Gastroesophageal sphincter (tissue), 3 donors: Measurements from ENCODE around the gene NLK.

Experiments
- CTCF ChIP-seq, 4 experiments: fragments of 200-600 bp in 2 of 4; fragments of 450-650 bp in 2 of 4; sonication (generic) in 1 of 4; IDR thresholded peaks; one replicate each; pipeline ENCODE4 v1.5.1; 2017 to 2019; ENCODE audit warnings: antibody characterized with exemption in 4 of 4, mild to moderate bottlenecking in 2 of 4, moderate library complexity in 2 of 4
- EP300 ChIP-seq: sonication (generic); formaldehyde crosslinking; IDR thresholded peaks from one replicate; pipeline ENCODE4 v1.6.1; 2017; ENCODE audit warnings: antibody characterized with exemption, mild to moderate bottlenecking
- POLR2A ChIP-seq, 2 donors: fragments of 450-650 bp; IDR thresholded peaks; one replicate each; pipeline ENCODE4 v1.6.1; 2017; ENCODE audit warnings: antibody characterized with exemption in 2 of 2, mild to moderate bottlenecking in 2 of 2, moderate library complexity in 1 of 2
- POLR2AphosphoS5 ChIP-seq: sonication (generic); formaldehyde crosslinking; IDR thresholded peaks from one replicate; pipeline ENCODE4 v1.6.1; 2017; ENCODE audit warnings: antibody characterized with exemption

GRCh38 chr17:28230011-28230410 is 187.5 kb downstream of the NLK start:
- TF ChIP-seq CTCF (IDR thresholded peaks at IDR 0.05) (no peak), POLR2AphosphoS5 (no peak), POLR2A (IDR thresholded peaks at IDR 0.05) (no peak), EP300 (no peak)
